PC-9 (cell line): Measurements from ENCODE around the gene PTCHD4.

Experiments
- CTCF ChIP-seq: fragments of 200-600 bp; sonication (generic); conservative IDR thresholded peaks from 2 replicates; pipeline ENCODE4 v1.6.1; 2017; ENCODE audit warnings: mixed run types, antibody characterized with exemption, mild to moderate bottlenecking, moderate library complexity
- EZH2 ChIP-seq: fragments of 200-600 bp; sonication (generic); IDR thresholded peaks from 2 replicates; pipeline ENCODE4 v1.8.0; 2017; ENCODE audit warnings: antibody characterized with exemption, low read depth

- no peak for TF ChIP-seq CTCF
- TF ChIP-seq EZH2, result no peak
Measured at GRCh38 chr6:48113130-48113529, 2.1 kb upstream of the PTCHD4 start.
